IPS-NIHi11 (cell line): ENCODE data around the gene ST6GALNAC4.

Experiments
- DNase-seq: peaks from one replicate; pipeline ENCODE4 v3.0.0; 2012; ENCODE audit warnings: mixed read lengths, low spot score

The ST6GALNAC4 gene, protein sequence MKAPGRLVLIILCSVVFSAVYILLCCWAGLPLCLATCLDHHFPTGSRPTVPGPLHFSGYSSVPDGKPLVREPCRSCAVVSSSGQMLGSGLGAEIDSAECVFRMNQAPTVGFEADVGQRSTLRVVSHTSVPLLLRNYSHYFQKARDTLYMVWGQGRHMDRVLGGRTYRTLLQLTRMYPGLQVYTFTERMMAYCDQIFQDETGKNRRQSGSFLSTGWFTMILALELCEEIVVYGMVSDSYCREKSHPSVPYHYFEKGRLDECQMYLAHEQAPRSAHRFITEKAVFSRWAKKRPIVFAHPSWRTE

DNA sequence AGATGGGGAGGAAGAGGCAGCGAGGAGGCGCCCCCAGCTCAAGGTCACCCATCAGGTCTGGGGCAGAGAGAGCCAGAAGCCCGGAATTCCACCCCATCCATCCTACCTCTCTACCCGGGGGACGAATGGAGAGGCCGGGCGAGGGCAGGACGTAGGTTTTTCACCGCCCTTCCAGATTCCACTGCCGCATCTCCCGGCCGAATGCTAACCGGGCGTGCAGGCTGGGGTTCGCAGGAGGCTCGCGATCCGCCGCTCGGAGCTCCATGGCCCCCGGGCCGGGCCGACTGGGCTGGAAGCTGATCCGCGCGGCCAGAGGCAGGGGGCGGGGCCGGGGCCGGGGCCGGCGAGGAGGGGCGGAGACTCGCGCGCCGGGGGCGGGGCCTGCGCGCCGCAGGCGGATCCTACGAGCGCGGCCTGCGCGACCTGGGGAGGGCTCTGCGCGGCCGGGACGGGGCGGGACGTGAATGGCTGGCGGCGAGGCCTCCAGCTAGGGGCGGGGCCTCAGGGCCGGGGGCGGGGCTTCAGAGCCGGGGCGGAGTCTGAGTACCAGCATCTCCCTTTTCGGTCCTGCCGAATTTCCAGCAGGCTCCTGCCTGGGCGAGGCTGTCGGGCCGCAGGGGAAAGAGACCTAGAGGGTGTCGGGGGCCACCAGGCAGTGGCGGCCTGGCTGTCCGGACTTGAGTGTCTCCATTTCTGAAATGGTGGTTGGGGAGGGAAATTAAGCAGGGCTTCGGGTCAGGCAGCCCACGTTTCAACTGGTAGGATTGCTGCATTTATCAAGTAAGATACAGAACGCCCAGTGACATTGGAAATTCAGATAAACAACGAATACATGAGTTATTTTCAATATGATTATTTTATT is at the start of gene ST6GALNAC4:
TSS of gene ST6GALNAC4 (minus strand) at position 322 of the 862 bp plus-strand sequence. CDS start 622 bp downstream, outside the sequence.
- peak; percentile 100 for DNase-seq

DNA sequence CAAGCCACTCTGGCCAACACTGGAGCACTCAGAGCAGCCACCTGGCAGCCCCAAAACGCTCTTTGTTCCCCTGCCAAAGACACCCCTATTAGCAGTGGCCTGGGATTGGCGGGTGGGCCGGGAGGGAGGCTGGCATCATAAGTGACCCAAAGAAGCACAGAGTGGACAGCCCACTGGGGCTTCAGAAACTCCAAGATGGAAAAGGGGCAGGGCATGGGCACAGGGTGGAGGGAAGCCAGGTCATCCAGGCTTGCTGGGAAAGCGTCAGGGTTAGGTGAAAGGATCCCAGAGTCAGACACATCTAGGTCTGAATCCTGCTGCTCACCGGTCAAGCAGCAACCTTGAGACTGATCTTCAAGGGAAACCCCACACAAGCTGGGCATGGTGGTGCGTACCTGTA is 49.1 kb upstream of the ST6GALNAC4 start:
- no peak for DNase-seq

DNA sequence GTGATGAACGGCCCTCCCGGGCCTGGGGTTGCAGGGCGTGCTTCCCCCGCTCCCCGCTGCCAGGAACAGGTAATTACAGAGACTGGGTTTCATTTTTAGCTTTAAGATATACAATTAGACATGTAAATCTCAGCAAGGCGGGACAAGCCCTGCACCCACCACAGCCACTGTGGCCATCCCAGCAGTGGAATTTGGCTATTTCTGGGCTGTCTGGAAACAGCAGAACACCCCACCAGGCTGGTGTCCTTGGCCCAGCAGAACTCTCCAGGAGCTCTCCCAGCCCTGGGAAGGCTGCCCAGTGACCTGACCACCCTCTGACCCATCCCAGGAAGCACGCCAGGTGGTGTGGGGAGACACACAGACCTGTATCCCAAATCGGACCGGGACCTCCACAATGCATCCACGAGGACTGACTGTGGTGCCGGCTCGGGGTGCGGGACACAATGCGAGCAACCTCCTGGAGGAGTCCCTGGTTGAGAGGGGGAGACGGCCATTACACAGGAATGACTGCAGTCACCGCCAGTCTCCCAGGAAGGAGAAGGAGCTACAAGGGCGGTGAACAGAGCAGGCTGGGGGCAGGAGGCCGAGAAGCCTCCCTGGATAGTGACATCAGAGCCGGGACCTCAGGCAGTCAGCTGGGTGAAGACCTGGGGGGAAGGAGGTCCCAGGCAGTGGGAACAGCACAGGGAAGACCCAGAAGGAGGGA is 46.7 kb upstream of the ST6GALNAC4 start:
- DNase-seq, result no peak

DNA sequence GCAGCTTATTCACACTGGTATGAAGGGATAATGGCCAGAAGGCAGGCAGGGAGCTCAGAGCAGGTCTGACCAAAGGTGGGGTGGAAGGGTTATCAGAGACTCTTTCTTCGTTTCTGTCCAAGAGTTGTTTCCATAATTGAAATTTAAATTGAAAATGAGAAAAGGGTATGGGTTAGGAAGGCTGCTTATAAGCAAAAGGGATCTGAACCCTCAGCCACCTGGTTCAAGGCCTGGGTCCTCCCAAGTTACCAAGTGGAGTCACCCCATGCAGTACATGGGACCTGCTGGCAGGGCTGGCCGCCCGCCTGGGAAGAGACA is 46.2 kb upstream of the ST6GALNAC4 start:
- DNase-seq, result no peak

DNA sequence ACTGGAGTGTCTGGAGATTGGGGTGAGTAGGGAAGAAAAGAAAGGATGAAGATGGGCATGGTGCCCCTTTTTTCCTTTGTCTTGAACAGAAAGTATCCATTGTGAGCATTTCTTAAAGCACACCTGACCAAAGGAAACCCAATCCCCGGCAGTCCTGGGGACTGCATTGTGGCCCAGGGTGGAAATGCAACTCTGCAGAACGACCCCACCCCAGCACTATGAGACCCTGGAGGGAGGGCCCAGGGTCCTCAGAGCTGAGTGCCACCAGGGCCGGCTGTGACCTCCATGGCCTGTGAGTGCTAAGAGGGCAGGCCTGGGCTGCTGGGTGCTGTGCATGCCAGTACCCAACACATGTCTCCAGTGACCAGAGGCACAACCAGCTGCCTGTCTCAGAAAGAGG is 45.4 kb upstream of the ST6GALNAC4 start:
- no peak for DNase-seq

DNA sequence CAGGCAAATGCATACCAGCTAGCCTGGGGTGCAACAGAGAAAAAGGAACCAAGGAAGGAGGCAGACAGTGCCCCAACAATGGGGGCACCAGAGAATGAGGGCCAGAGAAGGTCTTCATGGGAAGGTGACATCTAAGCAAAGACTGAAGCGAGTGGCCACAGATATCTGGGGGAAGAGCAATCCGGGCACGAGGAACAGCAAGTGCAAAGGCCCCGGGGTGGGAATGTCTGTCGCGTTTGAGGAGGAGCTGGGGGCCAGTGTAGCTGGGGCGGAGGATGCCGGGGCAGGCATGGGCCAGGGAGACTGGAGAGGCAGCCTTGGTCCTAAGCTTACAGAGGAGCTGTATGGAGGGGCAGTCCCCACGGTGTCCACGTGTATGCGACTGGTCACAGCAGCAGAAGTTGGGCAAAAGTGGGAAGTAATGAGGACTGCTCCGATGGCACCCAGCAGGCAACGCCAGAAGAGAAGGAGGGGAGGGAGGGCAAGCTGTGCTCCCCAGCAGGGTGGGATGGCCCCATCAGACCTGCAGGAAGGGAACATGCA is 44.8 kb upstream of the ST6GALNAC4 start:
- no peak for DNase-seq

DNA sequence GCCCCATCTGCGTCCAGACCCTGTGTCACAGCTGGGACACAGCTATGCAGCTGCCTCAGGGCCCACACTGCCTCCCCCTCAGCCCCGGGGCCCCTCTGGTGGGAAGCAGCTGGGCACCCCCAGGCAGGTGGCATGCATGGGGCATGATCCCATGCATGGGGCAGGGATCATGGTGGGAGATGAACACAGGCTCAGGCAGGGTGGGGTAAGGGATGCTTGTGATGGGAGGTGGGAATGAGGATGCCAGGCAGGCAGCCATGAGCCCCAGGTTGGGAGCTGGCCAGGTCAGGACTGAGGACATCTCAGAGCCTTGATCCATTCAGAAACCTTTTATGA is 44.3 kb upstream of the ST6GALNAC4 start:
- no peak for DNase-seq

DNA sequence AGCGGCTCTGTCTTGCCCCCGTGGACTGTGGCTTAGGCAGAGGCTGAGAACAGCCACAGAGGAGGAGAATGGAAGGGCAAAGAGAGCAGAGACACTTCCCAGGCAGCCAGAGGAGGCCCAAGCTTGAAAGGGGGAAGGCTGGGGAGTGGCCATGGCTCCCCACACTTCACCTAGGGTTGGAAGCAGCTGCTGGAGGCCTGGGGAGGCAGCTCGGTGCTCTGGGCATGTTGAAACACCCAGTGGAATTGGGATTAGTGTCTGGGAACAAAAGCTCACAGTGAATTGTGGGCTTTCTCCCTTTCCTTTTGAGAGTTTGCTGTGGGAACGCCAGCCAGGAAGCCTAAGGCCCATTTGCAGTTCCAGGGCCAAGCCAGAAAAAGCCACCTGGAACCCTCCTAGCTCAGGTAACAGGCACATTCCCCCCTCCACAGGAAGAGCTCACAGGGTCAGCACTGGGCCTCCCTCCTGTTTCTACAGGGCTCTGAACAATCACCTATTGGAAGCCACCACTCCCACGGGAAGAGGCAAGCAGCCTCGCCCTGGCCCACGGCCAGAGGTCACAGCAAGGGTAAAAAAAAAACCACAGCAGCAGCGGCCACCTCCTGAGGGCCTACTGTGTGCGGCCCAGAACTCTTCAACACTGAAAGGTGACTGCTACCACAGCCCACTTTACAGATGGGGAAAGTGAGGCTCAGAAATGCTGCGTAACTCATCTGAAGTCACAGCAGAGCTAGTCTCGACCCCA is 43.7 kb upstream of the ST6GALNAC4 start:
- no peak for DNase-seq

DNA sequence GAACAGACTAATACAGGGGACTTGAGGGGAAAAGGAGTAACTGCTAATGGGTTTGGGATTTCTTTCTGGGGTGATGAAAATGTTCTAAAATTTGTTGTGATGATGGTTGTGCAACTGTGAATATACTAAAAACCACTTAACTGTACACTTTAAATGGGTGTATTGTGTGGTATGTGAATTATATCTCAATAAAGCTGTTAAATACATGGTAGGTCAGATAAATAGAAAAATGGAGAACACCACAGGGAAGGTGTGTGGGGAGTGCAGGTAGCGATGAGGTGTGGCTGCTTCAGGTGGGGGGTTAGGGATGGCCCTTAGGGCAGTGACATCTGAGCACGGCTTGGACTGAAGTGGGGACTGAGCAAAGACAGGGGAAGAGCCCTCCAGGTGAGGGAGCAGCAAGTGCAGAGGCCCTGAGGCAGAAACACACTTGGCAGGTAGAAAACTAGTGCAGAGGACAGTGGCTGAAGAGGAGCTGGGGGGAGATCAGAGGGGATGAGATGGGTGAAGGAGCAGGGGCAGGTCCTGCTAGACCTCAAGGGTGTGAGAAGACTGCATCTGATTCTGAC is 43.1 kb upstream of the ST6GALNAC4 start:
- DNase-seq, result no peak

DNA sequence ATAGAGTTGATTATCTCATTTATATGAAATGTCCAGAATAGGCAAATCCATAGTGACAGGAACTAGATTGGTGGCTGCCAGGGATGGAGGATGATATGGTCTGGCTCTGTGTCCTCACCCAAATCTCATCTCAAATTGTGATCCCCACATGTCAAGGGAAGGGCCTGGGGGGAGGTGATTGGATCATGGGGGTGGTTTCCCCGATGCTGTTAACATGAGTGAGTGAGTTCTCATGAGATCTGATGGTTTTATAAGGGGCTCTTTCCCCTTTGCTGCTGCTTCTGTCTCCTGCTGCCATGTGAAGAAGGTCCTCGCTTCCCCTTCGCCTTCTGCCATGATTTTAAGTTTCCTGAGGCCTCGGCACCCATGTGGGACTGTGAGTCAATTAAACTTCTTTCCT is 42.6 kb upstream of the ST6GALNAC4 start:
- DNase-seq, result no peak

DNA sequence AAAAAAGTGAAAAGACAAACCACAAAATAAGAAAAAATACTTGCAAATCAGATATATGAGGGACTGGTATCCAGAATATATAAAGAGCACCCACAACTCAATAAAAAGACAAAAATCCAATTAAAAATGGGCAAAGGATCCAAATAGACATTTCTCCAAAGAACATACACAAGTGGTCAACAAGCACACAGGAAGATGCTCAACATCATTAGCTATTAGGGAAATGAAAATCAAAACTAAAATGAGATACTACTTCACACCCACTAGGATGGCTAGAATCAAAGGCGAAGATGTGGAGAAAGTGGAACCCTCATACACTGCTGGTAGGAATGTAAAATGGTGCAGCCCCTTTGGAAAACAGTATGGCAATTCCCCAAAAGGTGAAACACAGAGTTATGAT is 41.9 kb upstream of the ST6GALNAC4 start:
- no peak for DNase-seq

DNA sequence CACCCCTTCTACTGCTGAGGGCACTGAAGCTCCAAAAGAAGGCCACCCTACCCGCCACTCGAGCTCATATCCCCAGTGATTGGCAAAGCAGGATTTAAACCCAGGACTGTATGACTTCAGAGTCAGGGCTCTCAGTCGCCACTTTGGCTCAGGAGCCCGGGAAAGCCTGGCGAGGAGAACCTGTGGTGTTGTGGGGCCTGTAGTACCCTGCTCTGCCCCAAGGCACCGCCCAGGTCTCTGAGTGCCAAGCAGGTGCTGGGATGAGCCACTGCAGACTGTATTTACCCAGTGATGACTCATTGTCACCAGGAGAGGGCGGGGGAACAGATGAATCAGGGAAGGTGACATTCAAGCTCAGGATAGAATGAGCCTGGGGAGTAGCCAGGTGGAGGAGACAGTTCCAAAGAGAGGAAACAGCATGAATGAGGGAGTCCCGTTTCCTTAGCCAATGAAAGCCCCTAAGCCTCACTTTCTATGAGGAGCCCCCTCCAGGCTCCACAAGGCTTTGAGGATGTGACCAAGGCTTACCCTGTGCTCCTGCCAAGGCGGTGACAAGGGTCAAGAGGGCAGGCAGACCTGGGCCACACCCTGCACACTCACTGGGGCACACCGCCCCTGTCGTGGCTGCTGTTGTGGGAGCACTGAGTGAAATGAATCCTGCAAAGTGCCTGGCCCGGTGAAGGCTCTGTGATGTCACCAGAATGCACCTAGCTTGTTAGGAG is 38.6 kb upstream of the ST6GALNAC4 start:
- peak; percentile 90 for DNase-seq

DNA sequence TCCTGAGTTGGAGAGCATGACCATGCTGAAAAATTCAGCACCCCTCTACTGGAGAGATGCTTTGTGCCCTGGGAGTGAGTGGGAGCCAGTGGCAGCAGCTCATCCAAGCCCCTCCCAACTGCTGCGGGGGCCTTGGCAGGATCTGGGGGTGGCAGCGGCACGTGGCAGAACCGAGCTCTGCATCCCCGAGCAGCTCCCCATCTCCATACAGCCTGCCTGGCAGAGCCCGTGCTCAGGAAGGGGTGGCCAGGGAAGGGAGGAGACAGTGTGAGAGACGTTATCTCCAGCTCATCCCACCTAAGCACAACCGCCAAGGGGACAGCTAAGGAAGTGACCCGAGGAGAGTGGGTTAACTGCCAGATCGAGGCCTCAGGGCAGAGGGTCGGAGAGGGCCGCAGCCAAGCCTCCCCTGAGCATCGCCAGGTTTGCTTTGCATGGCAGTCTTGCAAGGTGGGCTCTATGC is 38.0 kb upstream of the ST6GALNAC4 start:
- DNase-seq, result no peak

DNA sequence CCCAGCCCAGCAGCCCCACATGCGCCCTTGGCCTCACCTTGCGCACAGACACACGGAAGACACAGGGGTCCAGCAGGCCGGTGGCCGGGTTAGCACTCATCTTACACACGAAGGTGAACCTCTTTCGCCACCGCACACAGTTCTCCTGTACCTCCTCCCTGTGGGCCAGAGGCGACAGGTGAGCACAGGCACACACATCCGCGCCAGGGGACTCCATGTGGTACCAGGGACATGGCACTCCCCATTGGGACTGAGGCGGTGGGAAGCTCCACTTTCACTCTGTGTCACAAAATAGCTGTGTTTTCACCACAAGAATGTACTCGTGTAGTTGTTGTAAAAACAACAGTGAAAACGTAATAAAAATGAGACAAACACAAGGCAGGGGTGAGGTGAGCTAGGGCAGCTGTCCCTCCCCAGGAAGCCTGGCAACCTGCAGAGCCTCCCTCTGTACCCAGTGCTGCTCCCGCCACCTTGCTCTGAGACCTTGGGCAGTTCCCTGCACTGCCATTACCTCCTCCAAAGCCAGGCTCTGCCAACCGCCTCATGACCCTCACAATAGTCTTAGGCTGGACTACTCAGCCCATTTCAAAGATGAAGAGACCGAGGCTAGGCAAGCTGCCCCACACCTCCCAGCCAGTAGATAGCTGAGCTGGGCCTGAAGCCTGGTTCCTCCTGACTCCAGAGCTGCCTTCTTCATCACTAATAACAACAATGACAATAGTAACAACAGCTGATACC is 37.1 kb upstream of the ST6GALNAC4 start:
- DNase-seq, result no peak

DNA sequence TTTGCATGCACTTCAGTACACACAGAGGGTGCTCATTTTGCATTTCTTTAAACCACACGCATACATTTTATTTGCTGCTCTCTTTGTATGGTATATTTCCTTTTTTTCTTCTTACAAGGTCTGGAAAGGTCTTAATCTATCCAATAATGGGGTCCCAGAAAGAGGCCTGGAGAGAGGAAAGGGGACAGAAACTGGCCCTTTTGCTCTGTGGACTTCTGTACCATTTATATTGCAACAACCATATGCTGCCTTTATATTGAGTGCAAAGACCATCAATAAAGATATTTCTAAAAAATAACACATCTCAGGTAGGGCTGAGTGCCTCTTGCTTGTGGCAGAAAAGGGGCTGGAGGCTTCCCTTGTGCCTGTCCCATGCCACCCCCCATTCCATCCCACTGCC is 36.3 kb upstream of the ST6GALNAC4 start:
- DNase-seq, result no peak

DNA sequence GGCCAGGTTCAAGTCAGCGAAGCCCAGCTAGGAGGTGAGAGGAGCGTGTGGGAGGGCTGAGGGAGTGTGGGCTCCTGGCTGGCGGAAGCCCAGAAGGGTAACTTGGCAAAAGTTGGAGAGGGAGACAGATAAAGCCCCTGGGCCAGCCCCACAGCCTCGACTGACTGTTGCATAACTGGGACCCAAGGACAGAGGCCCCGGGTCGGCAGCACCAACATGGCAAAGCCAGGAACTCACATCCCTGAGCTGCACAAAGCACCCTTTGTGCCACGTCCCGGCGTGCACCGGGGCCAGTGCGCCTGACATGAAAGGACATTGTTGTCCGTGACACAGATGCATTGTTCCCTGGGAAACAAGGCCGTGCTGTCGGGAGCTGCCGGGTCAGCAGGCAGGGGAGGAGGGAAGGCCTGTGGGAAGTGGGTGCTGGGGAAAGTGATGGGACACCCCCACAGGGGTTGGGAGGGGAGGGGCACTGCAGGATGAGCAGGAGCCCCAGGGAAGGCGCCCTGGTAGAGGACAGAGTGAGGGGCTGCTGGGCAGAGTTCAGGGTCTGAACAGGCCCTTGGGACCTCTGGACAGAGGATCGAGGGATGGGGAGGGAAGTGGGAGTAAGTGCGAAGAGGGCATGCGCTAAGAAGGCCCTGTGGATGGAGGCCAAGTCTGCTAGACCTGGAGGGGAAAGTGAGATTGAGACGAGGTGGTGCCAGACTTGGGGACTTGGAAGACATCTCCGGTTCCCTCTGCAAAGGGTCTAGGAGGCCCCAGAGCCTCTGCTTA is 33.9 kb upstream of the ST6GALNAC4 start:
- no peak for DNase-seq

DNA sequence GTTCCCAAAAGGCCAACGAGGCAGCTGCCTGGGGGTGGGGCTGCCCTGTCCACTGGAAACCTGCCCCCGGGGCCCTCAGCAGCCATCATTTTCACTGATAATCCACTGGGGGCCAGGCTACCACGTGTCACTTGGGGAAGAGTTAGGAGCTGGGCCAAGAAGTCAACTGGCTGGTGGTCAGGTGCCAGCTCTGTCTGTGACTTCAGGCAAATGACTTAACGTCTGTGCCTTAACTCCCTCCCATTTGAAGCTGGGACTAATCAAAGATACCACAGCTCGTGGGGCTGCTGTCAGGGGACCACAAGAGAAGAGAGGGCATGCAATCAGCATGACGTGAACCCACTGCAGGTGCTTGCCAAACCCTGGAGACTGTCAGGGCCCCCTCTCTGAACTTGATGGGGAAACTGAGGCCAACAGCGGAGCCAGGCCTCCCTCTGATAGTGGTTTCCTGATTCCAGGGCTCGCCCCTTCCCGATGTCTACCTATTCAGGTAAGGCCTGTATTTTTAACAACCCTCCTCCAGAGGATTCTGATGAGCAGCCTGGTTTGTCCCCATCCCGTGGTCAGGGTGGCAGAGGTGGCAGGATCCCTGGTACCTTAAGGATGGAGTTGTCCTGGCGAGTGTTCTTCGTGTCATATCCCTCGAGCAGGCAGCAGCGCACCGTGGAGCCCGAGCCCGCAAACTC is 33.1 kb upstream of the ST6GALNAC4 start:
- no peak for DNase-seq

DNA sequence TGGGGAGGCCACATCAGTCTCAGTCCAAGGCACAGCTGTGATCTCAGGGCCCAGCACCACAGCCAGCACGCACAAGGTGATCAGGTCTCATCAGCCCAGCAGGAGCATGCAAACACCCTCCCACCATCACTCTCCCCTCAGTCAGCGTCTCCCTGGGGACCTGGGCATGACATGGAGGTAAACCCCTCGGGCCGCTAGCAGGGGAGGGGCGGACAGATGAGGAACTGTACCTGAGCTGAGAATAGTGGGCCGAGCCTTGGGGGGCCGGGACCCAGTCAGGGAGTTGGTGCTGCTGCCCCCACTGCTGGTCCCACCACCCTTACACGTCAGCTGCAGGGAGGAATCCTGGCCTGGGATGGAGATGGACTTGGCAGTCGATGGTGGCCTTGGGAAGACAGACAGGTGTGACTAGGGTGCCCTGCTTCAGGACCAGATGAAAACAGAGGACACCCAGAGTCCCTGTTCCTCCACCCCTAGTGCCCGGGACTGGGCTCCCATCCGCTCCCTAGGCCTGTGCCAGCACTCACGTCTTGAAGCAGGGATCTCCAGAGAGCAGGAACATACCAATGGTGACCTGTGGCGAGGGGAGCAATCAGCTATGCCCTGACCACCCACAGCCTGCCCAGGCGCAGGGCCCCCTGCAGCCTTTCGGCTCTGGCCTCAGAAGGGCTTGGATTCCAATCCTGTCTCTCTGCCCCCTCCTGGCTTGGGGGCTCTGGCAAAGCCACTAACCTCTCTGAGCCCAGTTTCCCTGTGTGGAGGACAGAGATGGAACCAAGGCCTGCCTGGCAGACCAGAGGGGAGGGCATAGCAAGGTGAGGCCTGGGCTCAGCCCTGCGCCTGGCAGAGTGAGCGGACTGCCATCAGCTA is 31.2 kb upstream of the ST6GALNAC4 start:
- DNase-seq, result no peak
